HG02938 (cell line): ENCODE results near the gene PRPF40A.
A peak's percentile ranks its signal among the peaks of the same experiment; 100 is the strongest.
"Not testable (repeated sequence)": the region's sequence is repeated elsewhere in the genome, so short reads cannot be mapped to it uniquely, and the experiment has no call there.

Source experiments
- ATAC-seq: cut with Tn5 transposase; IDR thresholded peaks from one replicate; pipeline ENCODE4 v1.9.1; 2021; ENCODE audit warnings: mild to moderate bottlenecking, moderate library complexity; ENCODE audit not compliant: unreplicated experiment

PRPF40A gene

DNA sequence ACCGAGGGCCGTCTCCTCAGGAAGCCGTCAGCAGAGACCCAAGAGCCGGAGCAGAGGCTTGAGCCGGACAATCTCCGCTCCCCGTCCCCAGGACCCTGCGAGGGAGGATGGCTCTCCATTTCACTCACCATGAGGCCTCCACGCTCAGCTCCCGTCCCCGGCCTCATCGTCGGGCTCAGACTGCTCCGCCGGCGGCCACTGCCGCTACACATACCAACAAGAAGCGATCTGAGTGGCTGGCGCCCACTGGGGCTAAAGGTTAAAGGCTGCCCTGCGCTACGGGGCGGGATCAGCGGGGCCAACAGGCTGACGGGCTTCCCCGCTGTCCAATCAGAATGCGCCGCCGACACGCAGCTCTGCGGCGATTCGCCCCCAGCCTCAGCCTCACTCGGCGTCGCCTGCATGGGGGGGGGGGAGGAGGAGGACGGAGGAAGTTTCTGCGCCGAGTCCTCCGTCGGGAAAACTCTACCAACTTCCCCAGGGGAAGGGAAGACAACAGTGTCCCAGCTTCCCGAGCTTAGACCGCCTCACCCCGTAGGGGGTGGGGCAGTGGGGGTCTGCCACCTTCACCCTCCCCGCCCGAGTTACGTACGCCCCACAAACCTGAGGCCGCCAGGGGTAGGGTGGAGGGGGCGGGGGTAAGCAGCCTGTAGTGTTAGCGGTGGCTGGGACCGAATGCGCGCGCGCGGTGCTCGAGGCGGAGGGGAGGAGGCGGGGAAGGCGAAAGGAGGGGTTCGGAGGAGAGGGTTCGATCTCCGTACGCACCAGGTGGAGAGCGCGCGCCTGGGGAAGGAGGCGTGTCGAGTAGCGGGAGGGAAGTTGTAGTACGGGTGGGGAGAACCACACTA, at the start of gene PRPF40A:
PRPF40A (minus strand) TSS at position 234 of the 848 bp plus-strand sequence; CDS start at position 212, 22 bp downstream.
- peak; percentile 64 for ATAC-seq

DNA sequence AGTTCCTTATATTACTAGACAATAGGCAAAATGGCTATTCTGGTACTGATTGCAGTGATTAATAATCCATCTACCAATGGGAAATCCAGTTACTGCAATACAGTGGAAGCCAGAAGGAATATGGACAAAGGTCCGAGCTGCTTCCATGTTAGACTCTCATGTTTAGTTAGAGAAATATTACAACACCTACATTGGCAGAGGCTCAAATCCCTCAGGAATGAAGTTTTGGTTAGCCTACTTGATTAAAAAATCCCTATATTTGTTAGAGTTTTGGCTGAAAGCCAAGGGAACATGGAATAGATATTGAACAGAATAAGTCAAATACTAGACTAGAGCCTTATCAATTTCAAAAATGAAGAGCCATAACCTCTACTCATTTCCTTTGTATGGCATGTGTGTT, 49.7 kb upstream of the PRPF40A start:
- ATAC-seq = no peak

DNA sequence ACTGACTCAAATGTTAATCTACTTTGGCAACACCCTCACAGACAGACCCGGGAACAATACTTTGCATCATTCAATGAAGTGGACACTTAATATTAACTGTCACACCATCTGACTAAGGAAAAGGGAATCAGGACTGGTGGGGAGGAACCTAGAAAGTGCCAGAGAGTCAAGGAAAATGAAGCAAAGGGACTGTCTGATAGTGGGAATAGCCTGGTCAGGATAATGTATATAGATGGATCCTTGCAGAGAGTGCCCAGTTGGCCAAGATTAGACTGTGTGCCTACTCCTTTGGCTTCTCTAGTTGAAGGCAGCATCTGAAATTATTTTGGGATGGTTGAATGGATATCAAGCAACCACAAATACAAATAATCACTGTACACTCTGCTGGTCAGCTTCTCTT, 46.4 kb upstream of the PRPF40A start:
- no peak for ATAC-seq

DNA sequence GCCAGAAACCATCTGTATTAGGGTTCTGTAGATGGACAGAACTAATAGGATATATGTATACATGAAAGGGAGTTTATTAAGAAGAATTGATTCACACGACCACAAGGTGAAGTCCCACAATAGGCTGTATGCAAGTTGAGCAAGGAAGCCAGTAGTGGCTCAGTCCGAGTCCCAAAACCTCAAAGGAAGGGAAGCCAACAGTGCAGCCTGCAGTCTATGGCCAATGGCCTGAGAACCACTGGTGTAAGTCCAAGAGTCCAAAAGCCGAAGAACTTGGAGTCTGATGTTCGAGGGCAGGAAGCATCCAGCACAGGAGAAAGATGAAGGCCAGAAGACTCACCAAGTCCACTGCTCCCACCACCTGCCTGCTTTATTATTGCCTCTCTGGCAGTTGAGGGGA, 45.9 kb upstream of the PRPF40A start:
- not testable (repeated sequence) for ATAC-seq

DNA sequence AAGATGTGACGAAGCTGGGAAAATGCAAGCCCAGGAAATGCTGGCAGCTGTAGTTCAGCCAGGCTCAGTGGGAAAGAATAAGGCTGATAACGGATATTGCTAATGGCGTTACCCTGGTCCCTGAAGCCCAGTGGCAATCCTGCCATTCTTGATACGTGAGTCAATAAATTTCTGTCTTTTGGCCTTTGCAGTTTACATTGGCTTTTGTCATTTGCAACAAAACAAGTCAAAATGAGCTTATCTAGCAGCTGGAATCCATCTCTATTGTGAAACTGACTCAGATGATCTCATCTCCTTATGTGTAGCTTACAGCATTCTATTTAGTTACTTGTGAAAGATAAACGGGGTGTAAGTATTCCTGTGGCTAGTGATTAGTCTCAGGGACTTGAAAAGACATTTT, 44.9 kb upstream of the PRPF40A start:
- ATAC-seq = no peak

DNA sequence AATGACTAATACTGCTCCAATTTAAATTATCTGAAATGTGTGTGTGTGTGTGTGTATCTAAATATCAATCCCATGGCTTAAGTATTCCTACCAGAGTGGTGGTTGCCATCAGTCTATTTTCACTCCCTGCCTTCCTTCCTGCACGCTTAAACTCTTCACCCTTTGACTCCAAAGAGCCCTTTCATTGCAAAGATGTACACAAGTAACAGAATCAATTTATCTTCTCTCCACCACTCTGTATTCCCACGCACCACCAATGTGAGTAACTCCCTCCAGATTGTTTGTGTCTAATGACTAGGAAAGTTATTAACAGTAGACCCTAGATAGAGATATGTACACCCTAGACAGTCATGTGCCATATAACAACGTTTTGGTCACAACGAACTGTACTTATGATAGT, 44.0 kb upstream of the PRPF40A start:
- ATAC-seq = no peak

DNA sequence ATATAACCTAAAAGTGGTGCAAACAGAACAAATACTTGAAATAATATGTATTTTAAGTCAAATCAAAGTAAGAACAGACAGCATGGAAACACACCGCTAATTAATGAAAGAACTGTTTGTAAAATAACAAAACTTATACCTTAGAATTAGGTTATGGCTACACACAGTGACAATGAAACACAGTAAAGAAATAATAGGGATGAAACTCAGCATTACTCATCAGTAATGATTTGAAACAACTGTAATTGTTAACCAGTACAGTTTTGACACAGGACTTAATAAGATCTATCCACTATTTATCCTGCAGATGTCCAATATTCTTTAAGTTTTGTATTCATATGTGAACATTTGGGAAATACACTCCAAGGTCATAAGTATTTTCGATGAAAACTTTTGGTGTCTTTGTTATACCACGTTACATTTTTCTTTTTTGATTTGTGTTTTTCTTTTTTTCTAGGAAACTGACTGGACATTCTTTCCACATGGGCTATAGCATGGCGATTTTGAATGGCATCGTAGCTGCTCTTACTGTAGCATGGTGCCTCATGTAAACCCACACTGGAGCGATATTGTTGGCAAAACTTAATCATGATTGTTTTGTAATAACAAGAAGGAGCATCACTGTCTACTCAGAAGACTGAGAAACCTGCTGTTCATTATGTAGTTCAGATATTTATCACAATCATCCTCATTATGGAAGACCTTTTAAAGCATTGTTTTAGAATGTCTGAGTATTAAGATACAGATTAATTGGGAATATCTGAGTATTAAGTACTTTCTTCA, 42.2 kb upstream of the PRPF40A start:
- no peak for ATAC-seq

DNA sequence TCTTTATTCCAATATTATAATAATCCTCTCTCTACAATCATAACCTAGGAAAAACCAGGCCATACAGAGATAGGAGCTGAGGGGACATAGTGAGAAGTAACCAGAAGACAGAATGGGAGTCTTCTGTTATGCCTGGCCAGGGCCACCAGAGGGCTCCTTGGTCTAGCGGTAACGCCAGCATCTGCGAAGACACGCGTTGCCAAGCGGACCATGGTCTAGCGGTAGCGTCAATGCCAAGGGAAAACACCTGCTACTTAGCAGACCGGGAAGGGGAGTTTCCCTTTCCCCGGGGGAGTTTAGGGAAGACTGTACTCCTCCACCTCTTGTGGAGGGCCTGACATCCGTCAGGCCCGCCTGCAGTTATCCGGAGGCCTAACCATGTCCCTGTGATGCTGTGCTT, 37.8 kb upstream of the PRPF40A start:
- ATAC-seq = no peak

DNA sequence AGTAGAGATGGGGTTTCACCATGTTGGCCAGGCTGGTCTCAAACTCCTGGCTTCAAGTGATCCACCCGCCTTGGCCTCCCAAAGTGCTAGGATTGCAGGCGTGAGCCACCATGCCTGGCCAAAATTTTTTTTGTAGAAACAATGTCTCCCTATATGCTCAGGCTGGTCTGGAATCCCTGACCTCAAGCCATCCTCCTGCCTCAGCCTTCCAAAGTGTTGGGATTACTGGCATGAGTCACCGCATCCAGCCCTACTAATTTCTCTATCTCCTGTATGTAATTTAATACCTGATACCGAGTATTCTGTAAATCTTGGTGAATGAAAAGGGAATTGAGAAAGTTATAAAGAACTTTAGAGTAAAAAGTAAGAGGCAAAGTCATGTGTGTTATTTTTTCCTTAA, 30.5 kb upstream of the PRPF40A start:
- not testable (repeated sequence) for ATAC-seq

DNA sequence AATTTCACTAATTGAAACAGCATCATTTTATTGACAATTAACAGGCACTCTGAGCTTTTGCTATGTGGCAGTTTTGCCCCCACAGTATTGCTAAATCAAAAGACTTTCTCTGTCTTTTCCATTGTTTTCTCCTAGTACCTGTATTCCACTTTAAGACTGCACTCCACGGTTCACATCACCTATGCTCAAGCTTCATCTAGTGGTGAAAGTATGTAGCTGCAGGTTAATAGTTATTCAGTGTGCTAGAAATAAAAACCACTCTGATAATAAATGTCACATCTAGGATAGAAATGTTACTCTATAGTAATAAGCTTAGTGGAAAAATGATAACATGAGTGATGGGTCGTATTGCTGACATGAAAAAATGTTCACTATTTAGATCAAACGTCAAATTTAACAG, 25.7 kb upstream of the PRPF40A start:
- ATAC-seq = peak; percentile 73

DNA sequence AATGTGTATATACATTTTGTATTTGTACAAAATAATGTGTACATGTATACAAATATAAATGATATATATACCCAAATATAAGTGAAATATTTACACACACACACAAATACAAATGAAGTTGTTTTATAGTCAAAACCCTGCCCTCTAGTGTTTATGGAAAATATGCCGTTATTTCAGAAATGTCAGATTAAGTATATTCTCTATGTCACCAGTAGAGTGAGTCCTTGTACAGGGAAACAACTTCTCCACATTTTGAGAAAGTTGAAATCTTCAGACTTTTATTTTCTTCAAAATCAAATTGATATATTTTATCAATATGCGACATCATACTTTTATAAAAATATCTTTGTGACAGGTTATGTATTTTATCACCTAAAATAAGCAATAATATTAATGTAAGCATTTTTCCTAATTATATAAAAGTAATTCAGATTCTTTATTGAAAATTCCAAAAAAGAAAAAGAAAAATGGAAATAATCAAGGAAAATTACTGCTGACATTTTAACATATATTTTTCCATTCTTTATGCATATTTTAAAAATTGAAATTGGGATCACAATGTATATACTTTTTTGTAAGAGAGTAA, 23.6 kb upstream of the PRPF40A start:
- ATAC-seq = peak; percentile 93

DNA sequence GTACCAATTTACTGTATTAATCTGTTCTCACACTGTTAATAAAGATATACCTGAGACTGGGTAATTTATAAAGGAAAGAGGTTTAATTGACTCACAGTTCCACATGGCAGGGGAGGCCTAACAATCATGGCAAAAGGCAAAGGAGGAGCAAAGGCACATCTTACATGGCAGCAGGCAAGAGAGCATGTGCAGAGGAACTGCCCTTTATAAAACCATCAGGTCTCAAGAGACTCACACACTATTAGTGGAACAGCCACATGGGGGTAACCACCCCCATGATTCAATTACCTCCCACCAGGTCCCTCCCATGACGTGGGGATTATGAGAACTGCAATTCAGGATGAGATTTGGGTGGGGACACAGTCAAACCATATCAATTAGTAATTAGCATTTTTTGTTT, 22.4 kb upstream of the PRPF40A start:
- ATAC-seq = not testable (repeated sequence)

DNA sequence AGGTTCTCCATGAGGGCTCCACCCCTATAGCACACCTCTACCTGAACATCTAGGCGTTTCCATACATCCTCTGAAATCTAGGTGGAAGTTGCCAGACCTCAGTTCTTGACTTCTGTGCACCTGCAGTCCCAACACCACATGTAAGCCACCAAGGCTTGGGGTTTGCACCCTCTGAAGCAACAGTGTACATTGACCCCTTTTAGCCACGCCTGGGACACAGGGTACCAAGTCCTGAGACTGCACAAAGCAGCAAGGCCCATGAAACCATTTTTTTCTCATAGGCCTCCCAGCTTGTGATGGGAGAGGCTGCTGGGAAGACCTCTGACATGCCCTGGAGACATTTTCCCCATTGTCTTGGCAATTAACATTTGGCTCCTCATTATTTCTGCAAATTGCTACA, 21.2 kb upstream of the PRPF40A start:
- no peak for ATAC-seq

DNA sequence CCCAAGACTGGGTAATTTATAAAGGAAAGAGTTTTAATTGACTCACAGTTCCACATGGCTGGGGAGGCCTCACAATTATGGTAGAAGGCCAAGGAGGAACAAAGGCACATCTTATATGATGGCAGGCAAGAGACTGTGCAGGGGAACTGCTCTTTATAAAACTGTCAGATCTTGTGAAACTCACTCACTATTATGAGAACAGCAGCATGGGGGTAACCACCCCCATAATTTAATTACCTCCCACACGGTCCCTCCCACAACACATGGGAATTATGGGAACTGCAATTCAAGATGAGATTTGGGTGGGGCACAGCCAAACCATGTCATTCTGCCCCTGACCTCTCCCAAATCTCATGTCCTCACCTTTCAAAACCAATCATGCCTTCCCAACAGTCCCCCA, 20.2 kb upstream of the PRPF40A start:
- ATAC-seq = not testable (repeated sequence)

DNA sequence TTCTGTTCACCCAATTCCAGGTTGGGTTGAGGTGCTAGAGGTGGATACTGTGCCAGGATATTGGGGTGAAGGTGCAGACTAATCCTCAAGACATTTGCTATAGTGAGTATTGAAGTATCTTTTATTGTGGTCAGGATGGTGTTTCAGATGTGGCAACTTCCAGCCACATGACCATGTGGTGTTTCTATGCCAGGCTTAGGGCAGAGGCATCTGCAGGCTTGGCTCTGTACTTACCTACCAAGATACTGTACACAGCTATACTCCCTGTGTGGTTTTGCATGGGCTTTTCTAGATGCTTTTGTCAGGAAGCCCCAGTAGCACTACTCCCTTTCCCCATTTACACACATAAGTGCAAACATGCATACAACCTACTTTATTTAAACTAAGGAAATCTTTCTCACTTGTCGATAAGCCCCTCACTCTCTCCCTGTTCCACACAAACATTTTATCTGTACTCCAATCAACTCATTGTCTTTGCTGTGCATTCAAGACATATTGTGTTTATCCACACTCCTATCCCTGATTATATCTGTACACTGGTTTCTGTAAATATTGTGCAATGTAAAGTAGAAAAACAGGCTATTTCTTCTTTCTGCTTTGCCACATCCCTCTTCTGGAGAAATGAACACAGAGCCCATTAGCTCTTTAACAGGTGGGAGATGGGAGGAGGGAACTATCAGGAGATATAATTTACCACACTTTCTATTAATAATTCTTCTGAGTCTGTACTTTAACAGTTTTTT, 13.5 kb upstream of the PRPF40A start:
- ATAC-seq = peak; percentile 73

DNA sequence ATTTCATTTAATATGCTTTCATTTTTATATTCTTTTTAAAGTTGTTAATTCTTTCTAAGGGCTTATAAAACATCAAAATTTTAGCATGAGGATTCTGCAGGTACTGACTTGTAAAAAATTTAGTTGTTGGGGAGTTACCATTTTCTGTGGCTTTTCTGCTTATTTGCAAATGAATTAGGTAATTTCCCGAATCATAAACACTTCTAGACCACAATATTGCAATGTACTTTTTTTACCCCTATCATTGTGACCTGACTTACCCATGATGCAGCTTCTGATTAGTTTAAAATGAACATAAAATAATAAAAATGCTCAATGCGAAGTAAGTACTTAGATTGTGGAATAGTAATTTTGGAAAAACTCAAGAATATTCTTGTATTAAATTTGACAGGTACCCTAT, 12.6 kb upstream of the PRPF40A start:
- no peak for ATAC-seq

DNA sequence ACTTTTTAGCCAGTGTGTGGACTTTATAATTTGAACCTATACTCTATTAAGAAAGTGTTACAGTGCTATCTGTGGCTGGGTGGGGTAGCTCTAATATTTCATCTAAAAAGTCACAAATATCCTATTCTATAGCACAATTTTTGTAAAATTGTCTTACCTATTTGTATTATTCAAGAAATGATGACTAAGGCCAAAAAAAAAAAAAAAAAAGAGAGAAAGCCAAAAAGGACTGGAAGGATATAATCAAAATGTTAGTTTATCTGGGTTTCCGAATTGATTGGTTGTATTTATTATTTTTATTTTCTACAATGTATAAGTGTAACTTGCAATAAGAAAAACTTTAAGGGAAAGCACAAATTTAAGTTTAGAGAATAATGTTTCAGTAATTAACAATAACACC, 6.7 kb upstream of the PRPF40A start:
- ATAC-seq = no peak

DNA sequence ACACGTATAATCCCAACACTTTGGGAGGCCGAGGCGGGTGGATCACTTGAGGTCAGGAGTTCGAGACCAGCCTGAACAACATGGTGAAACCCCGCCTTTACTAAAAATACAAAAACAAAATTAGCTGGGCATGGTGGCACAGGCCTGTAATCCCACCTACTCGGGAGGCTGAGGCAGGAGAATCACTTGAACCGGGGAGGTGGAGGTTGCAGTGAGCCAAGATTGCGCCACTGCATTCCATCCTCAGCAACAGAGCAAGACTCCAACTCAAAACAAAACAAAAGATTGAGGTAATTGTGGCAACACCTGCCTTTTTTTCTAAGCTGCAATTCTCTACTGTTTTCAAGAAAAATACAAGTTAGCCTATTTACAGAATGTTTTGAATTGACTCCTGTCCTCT, 5.4 kb upstream of the PRPF40A start:
- not testable (repeated sequence) for ATAC-seq

DNA sequence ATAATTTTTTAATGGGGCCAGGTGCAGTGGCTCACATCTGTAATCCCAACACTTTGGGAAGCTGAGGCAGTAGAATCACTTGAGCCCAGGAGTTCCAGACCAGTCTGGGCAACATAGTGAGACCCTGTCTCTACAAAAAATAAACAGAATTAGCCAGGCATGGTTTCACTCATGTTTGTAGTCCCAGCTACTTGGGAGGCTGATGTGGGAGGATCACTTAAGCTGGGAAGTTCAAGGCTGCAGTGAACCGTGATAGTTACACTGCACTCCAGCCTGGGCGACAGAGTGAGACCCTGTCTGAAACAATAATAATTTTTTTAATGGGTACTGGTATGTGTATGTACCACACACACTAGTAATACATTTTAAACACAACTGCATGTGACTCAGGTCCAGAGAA, 3.5 kb upstream of the PRPF40A start:
- no peak for ATAC-seq

DNA sequence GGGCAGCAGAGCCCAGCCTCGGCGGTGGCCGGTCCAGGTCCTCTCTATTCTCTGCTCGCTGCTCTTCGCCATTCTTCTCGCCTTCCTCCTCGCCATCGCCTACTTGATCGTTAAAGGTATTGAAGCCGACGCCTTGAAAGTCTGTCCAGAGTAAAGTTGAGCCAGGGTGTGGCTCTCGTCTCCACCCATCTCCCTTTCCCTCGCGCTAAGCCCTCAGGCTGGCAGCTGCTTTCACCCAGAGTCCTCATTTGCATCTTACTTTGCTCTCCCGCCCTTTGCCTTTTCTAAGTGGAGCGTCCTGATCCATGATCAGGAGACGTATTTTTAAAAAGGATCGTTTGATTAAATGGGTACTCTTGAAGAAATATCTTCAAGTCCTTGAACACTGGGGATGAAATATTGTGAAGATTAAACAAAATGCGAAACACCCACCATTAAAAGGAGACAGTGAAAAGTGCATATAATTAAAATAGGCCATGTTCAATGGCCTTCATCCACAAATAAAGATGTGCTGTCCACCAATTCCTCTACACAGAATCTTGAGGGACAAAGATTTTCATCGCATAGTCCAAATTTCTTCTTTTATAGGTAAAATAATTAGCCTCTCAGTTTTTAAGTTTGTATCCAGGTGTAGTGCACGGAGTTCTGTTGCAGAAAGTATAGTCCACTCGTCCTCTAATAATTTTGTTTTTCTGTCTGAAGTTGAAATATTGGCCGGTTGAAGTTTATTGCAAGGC, 1.8 kb upstream of the PRPF40A start:
- peak; percentile 20 for ATAC-seq
